NCI-H2227 treated with DMSO at 0.1 percent for 48 hours (cell line): ENCODE data around the gene FLRT1.

Experiments used
- DNase-seq: peaks from one replicate; lab custom pipeline; 2025; lab: John Stamatoyannopoulos, UW

The FLRT1 gene

DNA sequence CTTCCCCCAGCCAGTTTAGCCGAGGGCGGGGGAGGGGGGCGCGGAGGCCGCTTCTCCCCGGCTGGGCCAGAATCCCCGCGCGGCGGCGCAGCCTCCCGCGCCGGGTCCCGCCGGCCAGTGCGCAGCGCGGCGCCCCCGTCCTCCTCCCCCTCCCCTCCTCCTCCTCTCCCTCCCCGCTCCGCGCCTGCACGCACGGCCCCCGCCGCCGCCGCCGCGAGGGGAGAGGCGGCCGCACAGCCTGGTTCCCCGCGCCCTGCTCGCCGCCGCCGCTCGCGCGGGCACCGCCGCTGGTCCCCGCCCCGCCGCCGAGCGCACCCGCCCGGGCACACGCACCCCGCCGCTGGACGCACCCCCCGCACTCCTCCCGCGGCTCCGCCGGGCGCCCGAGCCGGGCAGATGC is at the start of gene FLRT1:
Gene FLRT1 (plus strand): TSS at position 356 of the 400 bp plus-strand sequence. CDS start 80,337 bp downstream, outside the sequence.
- DNase-seq: no peak

DNA sequence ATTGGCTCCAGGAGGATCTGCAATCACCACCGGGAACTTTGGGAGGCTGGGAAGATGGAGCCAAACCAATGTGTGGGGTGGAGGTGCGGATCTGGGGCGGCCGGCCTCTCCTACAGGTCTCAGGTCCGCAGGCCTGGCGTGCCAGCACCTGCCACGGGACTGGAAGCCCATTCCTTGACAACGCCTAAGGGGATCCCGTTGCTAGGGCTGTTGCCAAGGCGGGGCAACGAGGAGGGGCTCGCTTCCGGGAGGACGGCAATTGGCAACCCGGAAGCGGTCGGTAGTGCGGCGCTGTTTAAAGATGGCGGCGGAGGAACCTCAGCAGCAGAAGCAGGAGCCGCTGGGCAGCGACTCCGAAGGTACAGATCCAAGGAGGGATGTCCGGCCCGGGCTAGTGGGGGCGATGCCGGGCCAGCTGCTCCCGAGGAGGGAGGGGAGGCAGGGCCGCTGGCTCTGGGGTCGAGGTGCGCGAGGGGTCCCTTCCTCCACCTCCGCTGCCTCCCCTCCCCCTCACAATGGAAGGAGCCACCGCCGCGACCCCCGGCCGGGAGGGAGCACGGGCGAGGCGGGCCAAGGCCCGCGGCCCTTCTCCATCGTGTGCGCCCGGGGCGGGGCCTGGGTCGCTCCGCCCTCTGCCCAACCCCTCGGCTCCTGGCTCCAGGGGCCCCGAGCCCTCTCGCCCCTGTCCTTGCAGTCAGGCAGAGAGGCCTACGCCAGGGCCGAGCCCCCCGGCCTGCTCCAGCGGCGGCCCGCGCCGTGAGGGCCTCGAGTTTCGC is 49.4 kb upstream of the FLRT1 start, which contains the start of gene OTUB1:
Gene OTUB1 (plus strand): TSS at position 283 of the 776 bp plus-strand sequence. CDS start 19 bp downstream, at position 302.
- DNase-seq: peak; percentile 92

DNA sequence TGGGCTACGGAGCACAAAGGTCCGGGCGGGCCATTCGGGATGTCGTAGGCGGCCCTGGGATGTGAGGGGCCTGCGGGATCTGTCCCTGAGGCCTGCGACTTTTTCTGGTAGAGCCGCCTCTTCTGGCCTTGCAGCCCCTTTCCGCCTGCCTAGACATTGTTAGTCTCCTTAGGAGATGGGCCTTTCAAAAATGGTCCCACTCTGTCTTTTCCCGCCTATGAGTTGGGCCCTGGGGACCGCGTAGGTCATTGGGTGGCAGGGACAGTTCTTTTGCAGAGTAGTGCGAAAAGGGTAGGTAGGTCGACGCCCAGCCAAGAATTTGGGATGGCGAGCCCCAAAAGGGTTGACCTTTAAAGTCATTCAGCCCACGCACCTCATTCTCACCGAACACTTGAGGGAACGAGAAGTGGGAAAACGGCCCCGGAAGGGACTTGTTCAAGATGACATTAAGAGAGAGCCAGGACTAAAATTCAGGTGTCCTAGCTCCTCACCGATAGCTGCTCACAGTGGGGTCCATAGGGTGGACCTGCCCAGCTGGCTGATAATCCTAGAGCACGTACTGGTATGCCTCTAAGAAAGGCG is 48.7 kb upstream of the FLRT1 start:
- no peak for DNase-seq

GRCh38 chr11:63991558-63991957 is 44.2 kb upstream of the FLRT1 start:
- DNase-seq: no peak

- no peak for DNase-seq
These were observed 42.6 kb upstream of the FLRT1 start for GRCh38 chr11:63993100-63993499.

- no peak for DNase-seq
These were observed 41.7 kb upstream of the FLRT1 start for GRCh38 chr11:63993993-63994392.

GRCh38 chr11:63996512-63996911 is 39.2 kb upstream of the FLRT1 start:
- DNase-seq: no peak

GRCh38 chr11:63997104-63997700 is 38.5 kb upstream of the FLRT1 start:
- DNase-seq: no peak

DNA sequence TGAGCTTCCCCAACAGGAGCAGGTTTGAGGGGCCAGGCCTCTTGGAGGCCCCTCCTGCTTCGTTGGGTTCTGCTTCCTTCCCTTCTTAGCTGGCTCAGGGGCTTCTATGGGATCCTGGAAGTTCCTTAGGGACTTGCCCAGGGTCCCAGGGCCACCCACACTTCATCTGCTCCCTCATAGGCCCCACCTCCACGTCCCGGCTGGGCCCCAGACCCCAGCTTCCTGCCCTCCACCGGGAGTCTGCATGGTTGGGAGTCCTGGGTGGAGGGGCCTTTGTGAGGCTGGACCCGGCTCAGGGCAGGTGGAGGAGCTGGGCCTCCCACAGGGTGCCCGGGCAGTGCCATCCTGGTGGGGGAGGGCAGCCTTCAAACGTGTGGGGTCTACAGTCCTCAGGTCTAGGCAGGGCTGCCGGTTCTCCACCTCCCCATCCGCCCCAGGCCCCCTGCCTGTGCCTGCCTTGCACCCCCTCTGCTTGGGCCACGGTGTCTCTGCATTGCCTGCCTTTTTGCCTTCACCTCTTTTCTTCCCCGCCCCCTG is 37.9 kb upstream of the FLRT1 start:
- DNase-seq: no peak

- DNase-seq: no peak
These were observed 37.0 kb upstream of the FLRT1 start for GRCh38 chr11:63998558-63999348.

GRCh38 chr11:63999349-64000025 is 36.2 kb upstream of the FLRT1 start:
- no peak for DNase-seq

- DNase-seq: no peak
These were observed 35.5 kb upstream of the FLRT1 start for GRCh38 chr11:64000026-64000739.

- DNase-seq: no peak
These were observed 34.8 kb upstream of the FLRT1 start for GRCh38 chr11:64000740-64001483.

DNA sequence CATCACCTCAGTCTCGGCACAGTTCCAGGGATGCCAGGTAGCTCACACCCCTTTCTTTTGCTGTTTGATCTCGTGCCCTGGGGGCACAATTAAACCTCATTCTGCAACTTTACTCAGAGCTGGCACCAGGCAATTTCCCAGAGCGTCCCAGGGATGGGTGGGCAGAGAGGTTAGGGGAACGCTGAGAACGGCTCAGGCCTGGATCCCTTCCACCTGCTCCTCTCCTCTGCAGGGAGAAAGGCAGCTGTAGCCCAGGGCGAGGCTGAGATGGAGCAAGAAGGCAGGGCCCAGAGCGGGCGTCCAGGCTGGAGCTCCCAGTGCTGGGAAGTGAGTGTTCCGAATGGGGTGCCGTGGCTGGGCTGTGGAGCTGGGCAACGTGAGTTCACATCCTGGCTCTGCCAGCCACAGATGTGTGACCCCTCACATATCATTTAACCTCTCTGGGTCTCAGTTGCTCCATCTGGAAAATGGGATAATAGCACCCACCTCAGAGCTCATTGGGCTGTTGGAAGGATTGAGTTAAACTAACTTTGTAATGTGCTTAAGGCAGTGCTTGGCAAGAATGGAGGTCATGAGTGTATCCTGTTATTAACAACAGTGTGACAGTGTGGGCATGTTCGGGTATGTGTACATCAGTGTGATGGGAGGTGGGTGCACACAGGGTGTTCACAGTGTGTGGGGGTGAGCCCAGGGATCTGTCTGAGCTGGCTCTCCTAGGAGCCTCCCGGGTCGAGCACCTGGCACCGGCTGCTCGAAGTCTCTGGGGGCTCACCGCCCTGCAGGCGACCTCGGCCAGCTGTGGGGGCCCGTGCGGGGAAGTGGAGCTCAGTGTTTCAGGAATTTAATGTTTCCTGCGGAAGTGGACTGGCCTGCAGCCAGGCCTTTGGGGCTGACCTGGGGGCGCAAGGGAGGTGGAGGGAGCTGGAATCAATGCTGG is 34.0 kb upstream of the FLRT1 start:
- no peak for DNase-seq

DNA sequence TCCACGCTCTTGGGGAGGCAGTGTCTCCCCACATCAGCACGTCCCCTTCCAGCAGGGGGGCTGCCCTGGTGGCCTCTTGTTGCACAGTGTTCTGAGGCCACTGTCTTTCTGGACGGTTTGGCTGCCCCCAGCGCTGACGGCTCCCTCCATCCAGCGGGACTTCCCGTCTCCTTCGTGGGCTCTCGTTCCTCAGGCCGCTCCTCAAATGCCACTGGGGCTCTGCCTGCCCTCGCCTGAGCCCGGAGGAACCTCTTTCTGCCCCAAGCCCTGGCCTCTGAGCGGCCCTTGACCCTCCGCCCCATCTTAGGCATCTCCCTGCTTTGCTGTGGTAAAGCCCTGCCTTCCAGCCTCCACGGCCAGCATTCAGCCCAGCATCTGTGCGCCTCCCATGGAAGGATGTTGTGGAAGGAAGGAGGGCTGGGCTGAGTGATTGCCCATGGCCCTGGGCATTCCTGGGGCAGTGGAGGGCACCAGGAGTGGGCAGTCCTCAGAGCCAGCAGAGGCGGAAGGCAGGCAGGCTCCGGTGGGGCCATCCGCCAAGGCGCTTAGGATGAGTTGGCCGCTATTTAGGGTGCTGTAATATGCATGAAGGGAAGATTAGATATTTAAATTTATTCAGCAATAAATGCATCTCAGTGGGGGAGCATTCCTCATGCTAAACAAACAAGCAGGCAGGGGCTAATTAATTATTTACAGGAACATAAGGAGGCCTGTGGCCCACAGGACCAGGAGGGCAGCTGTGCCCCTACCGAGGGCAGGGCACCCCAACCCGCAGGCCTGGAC is 31.7 kb upstream of the FLRT1 start:
- no peak for DNase-seq

- no peak for DNase-seq
These were observed 31.1 kb upstream of the FLRT1 start for GRCh38 chr11:64004590-64004984.

DNA sequence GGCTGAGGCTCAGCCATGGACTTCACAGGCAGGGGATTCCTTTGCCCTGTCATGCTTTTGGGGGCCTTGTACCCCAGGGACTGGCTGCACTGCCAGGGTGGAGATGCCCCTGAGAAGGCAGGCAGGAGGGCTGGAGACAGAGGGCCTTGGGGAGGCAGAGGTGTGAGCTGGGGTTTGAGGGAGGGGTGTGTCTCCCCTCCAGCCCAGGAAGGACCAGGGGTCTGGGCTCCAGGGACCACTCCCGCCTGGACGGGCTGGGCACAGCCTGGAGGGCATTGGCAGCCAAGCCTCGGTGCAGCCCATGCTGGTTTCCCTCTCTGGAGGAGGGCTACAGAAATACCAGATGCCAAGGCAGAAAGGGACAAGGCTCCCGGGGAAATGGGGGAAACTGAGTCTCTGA is 30.0 kb upstream of the FLRT1 start:
- no peak for DNase-seq

- no peak for DNase-seq
These were observed 29.3 kb upstream of the FLRT1 start for GRCh38 chr11:64006398-64006797.
